ENCODE data around the gene HLA-DQB2.

Gene HLA-DQB2

DNA sequence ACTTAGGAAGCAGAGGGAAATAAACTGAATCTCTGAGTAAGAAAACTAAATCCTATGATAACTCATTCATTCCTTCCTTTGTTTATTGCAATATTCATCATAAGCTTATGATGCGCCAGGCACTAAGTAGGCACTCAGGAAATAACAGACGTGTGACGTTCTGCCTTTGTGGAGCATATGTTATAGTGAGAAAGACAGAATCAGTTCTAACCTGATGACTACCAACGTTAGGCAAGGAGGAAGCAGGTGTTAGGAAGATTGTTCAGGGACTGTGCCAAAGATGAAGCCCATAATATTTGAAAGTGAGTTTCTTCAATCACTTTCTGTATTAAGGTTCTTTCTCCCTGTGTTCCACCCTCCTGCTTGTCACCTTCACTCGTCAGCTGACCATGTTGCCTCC is 18.6 kb downstream of the HLA-DQB2 start:
- H3K27me3 ChIP-seq (ENCODE audit: control insufficient read depth, insufficient read depth, low read length): no peaks in the 10 kb centered on the region
- no peaks in the 10 kb centered on the region for H3K9me3 ChIP-seq (ENCODE audit: control insufficient read depth, insufficient read depth, low read length)
- no peaks in the 10 kb centered on the region for H3K36me3 ChIP-seq (ENCODE audit: control insufficient read depth, insufficient read depth, low read length)
- no peaks in the 10 kb centered on the region for H3K4me1 ChIP-seq (ENCODE audit: control insufficient read depth, insufficient read depth, low read length)
- H3K9ac ChIP-seq (ENCODE audit: low read depth, low read length): no peak overlapping the region
- H3K4me3 ChIP-seq (ENCODE audit: low read depth, low read length): no peak overlapping the region

DNA sequence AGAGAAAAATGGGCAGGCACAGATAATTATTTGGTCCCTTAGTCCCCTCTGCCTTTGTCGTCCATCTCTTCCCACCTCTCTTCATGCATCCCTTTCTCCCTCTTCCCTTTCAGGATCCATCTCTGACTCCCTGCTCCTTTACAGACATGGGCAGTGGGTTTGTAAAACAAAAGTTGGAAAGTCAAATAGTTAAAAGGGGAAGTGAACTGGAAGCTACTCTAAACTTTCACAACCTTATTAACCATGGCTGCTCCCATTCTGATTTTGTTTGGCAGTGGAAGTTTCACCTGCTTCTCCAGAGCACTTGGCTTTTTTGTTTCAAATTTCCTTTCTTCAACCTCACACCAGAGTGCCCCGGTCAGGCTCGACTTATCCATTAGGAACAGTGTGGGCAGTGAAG is 21.0 kb downstream of the HLA-DQB2 start:
- Histone ChIP-seq H3K9ac (ENCODE audit: low read depth, low read length) (no peak overlapping the region), H3K27me3 (ENCODE audit: control insufficient read depth, insufficient read depth, low read length) (no peaks in the 10 kb centered on the region), H3K36me3 (ENCODE audit: control insufficient read depth, insufficient read depth, low read length) (no peaks in the 10 kb centered on the region), H3K4me3 (ENCODE audit: low read depth, low read length) (no peak overlapping the region), H3K9me3 (ENCODE audit: control insufficient read depth, insufficient read depth, low read length) (no peaks in the 10 kb centered on the region), H3K4me1 (ENCODE audit: control insufficient read depth, insufficient read depth, low read length) (no peaks in the 10 kb centered on the region)

DNA sequence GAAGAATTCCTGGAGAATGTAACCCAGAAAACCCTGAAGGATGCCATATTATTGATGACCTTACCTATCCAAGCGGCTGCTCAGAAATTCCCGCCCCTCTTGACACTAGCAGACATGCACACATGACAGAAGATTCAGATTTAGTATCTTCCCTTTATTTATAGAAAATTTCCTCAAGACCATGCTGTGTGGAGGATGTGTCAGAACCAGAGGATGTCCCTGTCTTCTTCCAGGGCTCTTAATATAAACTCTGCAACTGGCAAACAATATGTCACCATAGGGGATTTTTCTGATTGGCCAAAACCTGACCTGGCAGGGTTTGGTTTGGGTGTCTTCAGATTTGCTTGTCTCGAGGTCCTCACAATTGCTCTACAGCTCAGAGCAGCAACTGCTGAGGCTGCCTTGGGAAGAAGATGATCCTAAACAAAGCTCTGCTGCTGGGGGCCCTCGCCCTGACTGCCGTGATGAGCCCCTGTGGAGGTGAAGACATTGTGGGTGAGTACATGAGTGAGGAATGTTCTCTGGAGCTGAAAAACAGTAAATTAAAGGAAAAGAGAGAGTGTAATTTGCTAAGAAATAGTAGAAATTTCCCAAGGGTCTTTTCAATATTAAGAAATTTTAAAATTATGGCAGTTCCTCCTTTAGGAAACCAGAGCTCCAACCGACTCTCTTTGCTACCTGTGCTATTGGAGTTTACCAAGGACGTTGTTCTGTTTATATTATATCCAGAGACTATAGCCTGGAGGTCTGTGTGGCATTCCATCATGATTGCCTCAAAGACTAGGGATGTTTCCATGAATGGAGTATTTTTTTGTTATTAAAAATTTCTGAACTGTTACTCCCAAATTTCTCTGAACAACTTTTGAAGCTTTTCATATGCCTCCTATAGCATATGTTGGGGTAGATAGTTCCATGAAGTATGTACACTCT is 22.0 kb downstream of the HLA-DQB2 start, which contains the start of gene HLA-DQA2:
Gene HLA-DQA2 (plus strand): TSS at position 361 of the 930 bp plus-strand sequence. CDS start 53 bp downstream, at position 414.
- Histone ChIP-seq H3K27me3 (ENCODE audit: control insufficient read depth, insufficient read depth, low read length) (no peaks in the 10 kb centered on the region), H3K36me3 (ENCODE audit: control insufficient read depth, insufficient read depth, low read length) (no peaks in the 10 kb centered on the region), H3K4me1 (ENCODE audit: control insufficient read depth, insufficient read depth, low read length) (no peaks in the 10 kb centered on the region), H3K4me3 (ENCODE audit: low read depth, low read length) (no peak within 1 kb of the TSS), H3K9ac (ENCODE audit: low read depth, low read length) (no peak within 1 kb of the TSS), H3K9me3 (ENCODE audit: control insufficient read depth, insufficient read depth, low read length) (no peaks in the 10 kb centered on the region)

GRCh38 chr6:32738126-32738525 is 25.2 kb downstream of the HLA-DQB2 start:
- no peak overlapping the region for H3K9ac ChIP-seq (ENCODE audit: low read depth, low read length)
- no peak overlapping the region for H3K4me3 ChIP-seq (ENCODE audit: low read depth, low read length)
- no peaks in the 10 kb centered on the region for H3K27me3 ChIP-seq (ENCODE audit: control insufficient read depth, insufficient read depth, low read length)
- no peaks in the 10 kb centered on the region for H3K36me3 ChIP-seq (ENCODE audit: control insufficient read depth, insufficient read depth, low read length)
- H3K4me1 ChIP-seq (ENCODE audit: control insufficient read depth, insufficient read depth, low read length): no peaks in the 10 kb centered on the region
- no peaks in the 10 kb centered on the region for H3K9me3 ChIP-seq (ENCODE audit: control insufficient read depth, insufficient read depth, low read length)

DNA sequence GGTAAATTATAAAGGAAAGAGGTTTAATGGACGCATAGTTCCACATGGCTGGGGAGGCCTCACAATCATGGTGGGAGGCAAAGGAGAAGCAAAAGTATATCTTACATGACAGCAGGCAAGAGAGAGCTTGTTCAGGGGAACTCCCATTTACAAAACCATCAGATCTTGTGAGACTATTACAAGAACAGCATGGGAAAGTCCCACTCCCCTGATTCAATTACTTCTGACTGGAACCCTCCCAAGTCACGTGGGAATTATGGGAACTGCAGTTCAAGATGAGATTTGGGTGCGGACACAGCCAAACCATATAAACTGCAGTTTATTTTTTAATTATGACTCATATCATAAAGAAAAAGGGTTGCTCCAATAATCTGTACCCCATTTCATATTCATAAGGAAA is 44.5 kb downstream of the HLA-DQB2 start:
- Histone ChIP-seq H3K27me3 (ENCODE audit: control insufficient read depth, insufficient read depth, low read length) (no peaks in the 10 kb centered on the region), H3K4me3 (ENCODE audit: low read depth, low read length) (no peak overlapping the region), H3K4me1 (ENCODE audit: control insufficient read depth, insufficient read depth, low read length) (no peaks in the 10 kb centered on the region), H3K9me3 (ENCODE audit: control insufficient read depth, insufficient read depth, low read length) (no peaks in the 10 kb centered on the region), H3K9ac (ENCODE audit: low read depth, low read length) (no peak overlapping the region), H3K36me3 (ENCODE audit: control insufficient read depth, insufficient read depth, low read length) (no peaks in the 10 kb centered on the region)

DNA sequence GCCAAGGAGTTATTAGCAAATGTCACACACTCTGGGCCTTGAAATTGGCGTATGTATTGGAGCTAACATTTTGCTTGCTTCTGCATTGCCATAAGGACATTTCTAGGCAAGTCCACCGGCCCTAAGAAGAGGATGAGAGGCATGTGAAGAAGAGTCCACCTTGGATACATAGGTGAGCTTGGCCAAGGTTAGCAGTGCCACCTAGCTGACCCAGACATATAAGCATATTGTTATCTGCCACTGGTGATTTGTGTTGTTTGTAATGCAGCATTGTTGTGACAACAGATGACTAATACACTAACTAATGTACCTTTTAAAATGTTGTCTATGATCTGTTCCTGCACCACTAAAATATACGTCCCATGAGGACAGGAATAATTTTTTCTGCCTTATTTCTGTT is 46.9 kb downstream of the HLA-DQB2 start:
- H3K9me3 ChIP-seq (ENCODE audit: control insufficient read depth, insufficient read depth, low read length): no peaks in the 10 kb centered on the region
- no peak overlapping the region for H3K4me3 ChIP-seq (ENCODE audit: low read depth, low read length)
- H3K4me1 ChIP-seq (ENCODE audit: control insufficient read depth, insufficient read depth, low read length): no peaks in the 10 kb centered on the region
- H3K9ac ChIP-seq (ENCODE audit: low read depth, low read length): no peak overlapping the region
- H3K36me3 ChIP-seq (ENCODE audit: control insufficient read depth, insufficient read depth, low read length): no peaks in the 10 kb centered on the region
- H3K27me3 ChIP-seq (ENCODE audit: control insufficient read depth, insufficient read depth, low read length): no peaks in the 10 kb centered on the region

DNA sequence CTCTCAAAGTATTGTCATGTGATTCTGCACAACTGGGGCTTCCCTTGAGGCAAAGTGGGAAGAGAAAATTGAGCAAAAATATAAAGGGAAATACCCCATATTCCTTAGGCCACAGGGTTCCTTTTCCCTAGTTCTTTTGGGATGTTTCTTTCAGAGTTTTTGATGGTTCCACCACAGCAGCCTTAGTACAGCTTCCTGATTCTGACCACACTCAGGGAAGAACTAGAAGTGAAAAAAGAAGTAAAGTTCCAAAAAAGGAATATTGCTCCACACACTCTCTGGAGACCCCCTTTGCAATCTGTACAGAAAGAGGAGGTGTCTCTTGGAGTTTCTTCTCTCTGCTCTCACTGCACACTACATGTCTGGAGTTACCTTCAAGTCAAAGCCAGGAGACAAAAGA is 50.1 kb downstream of the HLA-DQB2 start:
- Histone ChIP-seq H3K36me3 (ENCODE audit: control insufficient read depth, insufficient read depth, low read length) (no peaks in the 10 kb centered on the region), H3K4me1 (ENCODE audit: control insufficient read depth, insufficient read depth, low read length) (no peaks in the 10 kb centered on the region), H3K9ac (ENCODE audit: low read depth, low read length) (no peak overlapping the region), H3K27me3 (ENCODE audit: control insufficient read depth, insufficient read depth, low read length) (no peaks in the 10 kb centered on the region), H3K9me3 (ENCODE audit: control insufficient read depth, insufficient read depth, low read length) (no peaks in the 10 kb centered on the region), H3K4me3 (ENCODE audit: low read depth, low read length) (no peak overlapping the region)

DNA sequence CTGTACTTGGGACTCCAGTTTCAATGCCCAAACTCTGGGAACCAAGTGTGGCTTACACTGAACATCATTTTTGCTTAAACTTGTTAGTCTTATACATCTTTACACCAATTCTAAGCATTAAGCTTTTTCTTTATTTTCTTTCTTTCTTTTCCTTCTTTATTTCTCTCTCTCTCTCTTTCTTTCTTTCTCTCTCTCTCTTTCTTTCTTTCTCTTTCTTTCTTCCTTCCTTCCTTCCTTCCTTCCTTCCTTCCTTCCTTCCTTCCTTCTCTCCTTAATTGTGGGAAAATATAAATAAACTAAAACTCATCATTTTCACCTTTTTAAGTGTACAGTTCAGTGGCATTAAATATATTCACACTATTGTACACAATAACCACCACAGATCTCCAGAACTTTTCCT is 53.7 kb downstream of the HLA-DQB2 start:
- no peaks in the 10 kb centered on the region for H3K27me3 ChIP-seq (ENCODE audit: control insufficient read depth, insufficient read depth, low read length)
- no peaks in the 10 kb centered on the region for H3K4me1 ChIP-seq (ENCODE audit: control insufficient read depth, insufficient read depth, low read length)
- no peak overlapping the region for H3K9ac ChIP-seq (ENCODE audit: low read depth, low read length)
- no peaks in the 10 kb centered on the region for H3K9me3 ChIP-seq (ENCODE audit: control insufficient read depth, insufficient read depth, low read length)
- H3K36me3 ChIP-seq (ENCODE audit: control insufficient read depth, insufficient read depth, low read length): no peaks in the 10 kb centered on the region
- no peak overlapping the region for H3K4me3 ChIP-seq (ENCODE audit: low read depth, low read length)

All from iPS-15b (cell line).